RWPE2 (cell line): ENCODE measurements around the gene SFSWAP.
A peak's percentile ranks its signal among the peaks of the same experiment; 100 is the strongest.

Source experiments
- ATAC-seq: fragments of 200-7000 bp; cut with Tn5 transposase; 3 replicates; pipeline ENCODE4 v1.9.1; 2021; ENCODE audit warnings: low read depth
- DNase-seq: peaks from one replicate; pipeline ENCODE4 v3.0.0-alpha.2; 2020; ENCODE audit warnings: low spot score
- H3K27ac ChIP-seq: fragments of 450-650 bp; 2 replicates; pipeline ENCODE4 v1.5.1; 2017; ENCODE audit warnings: mild to moderate bottlenecking; ENCODE audit not compliant: poor library complexity, severe bottlenecking
- H3K27me3 ChIP-seq: fragments of 250-450 bp; sonication (Bioruptor Pico); 2 replicates; pipeline ENCODE4 v1.5.1; 2021; ENCODE audit warnings: mild to moderate bottlenecking, moderate library complexity; ENCODE audit not compliant: insufficient read depth, poor library complexity, severe bottlenecking
- H3K36me3 ChIP-seq: fragments of 250-450 bp; sonication (Bioruptor Pico); 2 replicates; pipeline ENCODE4 v1.5.1; 2020; ENCODE audit warnings: low read depth, mild to moderate bottlenecking, moderate library complexity
- H3K4me1 ChIP-seq: fragments of 250-450 bp; sonication (Bioruptor Pico); 2 replicates; pipeline ENCODE4 v1.5.1; 2021; ENCODE audit warnings: mild to moderate bottlenecking, moderate library complexity; ENCODE audit not compliant: insufficient read depth, poor library complexity, severe bottlenecking
- H3K4me3 ChIP-seq: fragments of 250-450 bp; sonication (Bioruptor Pico); 2 replicates; pipeline ENCODE4 v1.5.1; 2021; ENCODE audit warnings: mild to moderate bottlenecking, moderate library complexity; ENCODE audit not compliant: severe bottlenecking
- H3K9me3 ChIP-seq: fragments of 250-450 bp; sonication (Bioruptor Pico); 2 replicates; pipeline ENCODE4 v1.5.1; 2021; ENCODE audit warnings: mild to moderate bottlenecking, moderate library complexity; ENCODE audit not compliant: severe bottlenecking
- CTCF ChIP-seq: fragments of 450-650 bp; IDR thresholded peaks from one replicate; pipeline ENCODE4 v1.5.1; 2017; ENCODE audit warnings: mild to moderate bottlenecking, moderate library complexity; ENCODE audit not compliant: poor library complexity, severe bottlenecking

Gene SFSWAP

GRCh38 chr12:131845121-131845520 lies 134.2 kb downstream of the SFSWAP start:
- H3K9me3 ChIP-seq: no peaks in the 10 kb centered on the region
- DNase-seq: peak; percentile 49
- H3K36me3 ChIP-seq: peaks cover 12% of the 10 kb centered on the region; the same call in 1 of the 2 replicates
- H3K4me1 ChIP-seq: no peaks in the 10 kb centered on the region
- no peaks in the 10 kb centered on the region for H3K27me3 ChIP-seq
- no peak for ATAC-seq
- H3K27ac ChIP-seq: no peak overlapping the region
- no peak for TF ChIP-seq CTCF
- H3K4me3 ChIP-seq: no peak overlapping the region

GRCh38 chr12:131847456-131847855 lies 136.6 kb downstream of the SFSWAP start:
- no peak for TF ChIP-seq CTCF

GRCh38 chr12:131848753-131849152 lies 137.9 kb downstream of the SFSWAP start:
- Histone ChIP-seq H3K27me3 (no peaks in the 10 kb centered on the region), H3K27ac (no peak overlapping the region), H3K4me3 (no peak overlapping the region), H3K9me3 (no peaks in the 10 kb centered on the region), H3K36me3 (peaks cover 12% of the 10 kb centered on the region; the same call in 1 of the 2 replicates), H3K4me1 (no peaks in the 10 kb centered on the region)
- no peak for TF ChIP-seq CTCF
- ATAC-seq (no peak), DNase-seq (no peak)

More at GRCh38 chr12:131847456-131847855, 136.6 kb downstream of the SFSWAP start:
- Histone ChIP-seq H3K27ac (no peak overlapping the region), H3K27me3 (no peaks in the 10 kb centered on the region), H3K4me3 (no peak overlapping the region), H3K4me1 (no peaks in the 10 kb centered on the region), H3K36me3 (peaks cover 12% of the 10 kb centered on the region; the same call in 1 of the 2 replicates), H3K9me3 (no peaks in the 10 kb centered on the region)
- ATAC-seq (no peak), DNase-seq (no peak)
